PC-3 (cell line): ENCODE results near the gene ABCD3. TPM values are rescaled to one million over a fixed set of nuclear protein-coding genes. Genes with fewer than 3 reads are reported as not detected.

Experiments
- ATAC-seq: fragments of 200-7000 bp; cut with Tn5 transposase; 2 replicates; pipeline ENCODE4 v1.9.1; 2020; ENCODE audit warnings: mild to moderate bottlenecking, moderate library complexity
- BruUV-seq: library from RNA; stranded (reverse); fragments of 400-500 nt; replicated peaks from 2 replicates; lab custom pipeline; 2021; lab: Mats Ljungman, UMichigan
- CTCF ChIA-PET: fragments of 300-600 bp; sonication (Branson Sonifier 250); formaldehyde crosslinking; loops from one replicate; lab custom pipeline; 2022; ENCODE audit warnings: antibody characterized with exemption; lab: Charles Lee
- POLR2A ChIA-PET: fragments of 300-600 bp; sonication (Branson Sonifier 250); formaldehyde crosslinking; loops from one replicate; lab custom pipeline; 2022; ENCODE audit warnings: antibody characterized with exemption; ENCODE audit not compliant: unreplicated experiment; lab: Charles Lee
- DNase-seq: peaks from one replicate; pipeline ENCODE4 v3.0.0-alpha.2; 2015
- H2AFZ ChIP-seq: fragments of 300-600 bp; sonication (generic); 2 replicates; pipeline ENCODE4 v1.6.0; 2016; ENCODE audit warnings: antibody characterized with exemption, low read length
- H3F3A ChIP-seq: fragments of 300-600 bp; sonication (generic); one replicate; pipeline ENCODE4 v1.6.0; 2017; ENCODE audit warnings: antibody characterized with exemption, low read length, control low read depth, mild to moderate bottlenecking; ENCODE audit not compliant: unreplicated experiment
- H3K27ac ChIP-seq: fragments of 300-600 bp; sonication (generic); 2 replicates; pipeline ENCODE4 v1.5.1; 2016; ENCODE audit warnings: mild to moderate bottlenecking, low read length
- H3K27me3 ChIP-seq: fragments of 300-600 bp; sonication (generic); 2 replicates; pipeline ENCODE4 v1.6.1; 2016; ENCODE audit warnings: low read length, mixed read lengths
- H3K36me3 ChIP-seq: fragments of 300-600 bp; sonication (generic); 2 replicates; pipeline ENCODE4 v1.6.1; 2016; ENCODE audit warnings: low read depth, mixed run types, low read length, mixed read lengths
- H3K4me1 ChIP-seq: fragments of 300-600 bp; sonication (generic); 2 replicates; pipeline ENCODE4 v1.5.1; 2016; ENCODE audit warnings: low read length; ENCODE audit not compliant: insufficient read depth
- H3K4me2 ChIP-seq: fragments of 300-600 bp; sonication (generic); 2 replicates; pipeline ENCODE4 v1.6.0; 2016; ENCODE audit warnings: low read length
- H3K4me3 ChIP-seq: fragments of 300-600 bp; sonication (generic); 2 replicates; pipeline ENCODE4 v1.5.1; 2016; ENCODE audit warnings: mild to moderate bottlenecking, low read length, mixed read lengths
- H3K79me2 ChIP-seq: fragments of 300-600 bp; sonication (generic); 2 replicates; pipeline ENCODE4 v1.6.1; 2017; ENCODE audit warnings: low read length, mixed read lengths
- H3K9ac ChIP-seq: fragments of 300-600 bp; sonication (generic); 2 replicates; pipeline ENCODE4 v1.6.0; 2016; ENCODE audit warnings: mild to moderate bottlenecking, low read length
- H3K9me2 ChIP-seq: fragments of 300-600 bp; sonication (generic); replicated peaks from 2 replicates; pipeline ENCODE4 v1.6.1; 2016; ENCODE audit warnings: mixed run types, low read length, mixed read lengths
- H3K9me3 ChIP-seq: fragments of 300-600 bp; sonication (generic); 2 replicates; pipeline ENCODE4 v1.6.1; 2016; ENCODE audit warnings: low read length, mixed read lengths
- H4K20me1 ChIP-seq: fragments of 300-600 bp; sonication (generic); 2 replicates; pipeline ENCODE4 v1.6.1; 2016; ENCODE audit warnings: low read length, mixed read lengths
- EZH2 ChIP-seq: fragments of 300-600 bp; sonication (generic); IDR thresholded peaks from one replicate; pipeline ENCODE4 v1.6.1; 2017; ENCODE audit warnings: antibody characterized with exemption, mild to moderate bottlenecking, low read length; ENCODE audit not compliant: unreplicated experiment
- EZH2phosphoT487 ChIP-seq: fragments of 300-600 bp; sonication (generic); IDR thresholded peaks from 2 replicates; pipeline ENCODE4 v1.6.1; 2018; ENCODE audit warnings: mild to moderate bottlenecking, antibody characterized with exemption, low read length, borderline replicate concordance
- intact Hi-C: fragments of 100-400 bp; cut with micrococcal nuclease; formaldehyde crosslinking; loops from 2 replicates; pipeline ENCODE4 v1.9.0; 2023
- total RNA-seq: library from RNA; depleted of rRNA; stranded (reverse); fragments of >200 nt; gene quantifications from 2 replicates; pipeline ENCODE4 v1.2.3, GENCODE V29; 2014
- TF ChIP-seq, protein P1 (sequence below): fragments of 300-600 bp; sonication (generic); conservative IDR thresholded peaks from 2 replicates; pipeline ENCODE4 v1.5.1; 2017; ENCODE audit warnings: antibody characterized with exemption, low read depth, mild to moderate bottlenecking, low read length

ABCD3 gene
- total RNA-seq, 1 experiment from 2014 or later, result 36.3 TPM

DNA sequence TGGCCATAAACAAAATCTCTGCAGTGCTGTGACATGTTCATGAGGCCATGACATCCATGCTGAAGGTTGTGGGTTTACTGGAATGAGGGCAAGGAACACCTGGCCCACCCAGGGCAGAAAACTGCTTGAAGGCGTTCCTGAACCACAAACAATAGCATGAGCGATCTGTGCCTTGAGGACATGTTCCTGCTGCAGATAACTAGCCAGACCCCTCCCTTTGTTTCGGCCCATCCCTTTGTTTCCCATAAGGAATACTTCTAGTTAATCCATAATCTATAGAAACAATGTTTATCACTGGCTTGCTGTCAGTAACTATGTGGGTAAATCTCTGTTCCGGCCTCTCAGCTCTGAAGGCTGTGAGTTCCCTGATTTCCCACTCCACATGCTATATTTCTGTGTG is 28.9 kb upstream of the ABCD3 start:
- CTCF ChIA-PET, result no interaction called here
- H3K4me3 ChIP-seq, result no peak overlapping the region
- no peak for TF ChIP-seq EZH2phosphoT487
- DNase-seq (no peak), ATAC-seq (no peak)
- H3K4me2 ChIP-seq, result no peak overlapping the region
- H3K27me3 ChIP-seq, result no peaks in the 10 kb centered on the region
- no TSS peak for BruUV-seq
- H3K79me2 ChIP-seq, result no peaks in the 10 kb centered on the region
- no peak overlapping the region for H3K9ac ChIP-seq
- H2AFZ ChIP-seq, result no peak overlapping the region
- POLR2A ChIA-PET, result no interaction called here
- H3K9me3 ChIP-seq, result no peaks in the 10 kb centered on the region
- no peaks in the 10 kb centered on the region for H3K9me2 ChIP-seq
- intact Hi-C loops, result no loop called here
- H3K27ac ChIP-seq, result no peak overlapping the region
- H4K20me1 ChIP-seq, result no peaks in the 10 kb centered on the region
- no peaks in the 10 kb centered on the region for H3F3A ChIP-seq
- H3K36me3 ChIP-seq, result no peaks in the 10 kb centered on the region
- peaks cover 9% of the 10 kb centered on the region for H3K4me1 ChIP-seq

DNA sequence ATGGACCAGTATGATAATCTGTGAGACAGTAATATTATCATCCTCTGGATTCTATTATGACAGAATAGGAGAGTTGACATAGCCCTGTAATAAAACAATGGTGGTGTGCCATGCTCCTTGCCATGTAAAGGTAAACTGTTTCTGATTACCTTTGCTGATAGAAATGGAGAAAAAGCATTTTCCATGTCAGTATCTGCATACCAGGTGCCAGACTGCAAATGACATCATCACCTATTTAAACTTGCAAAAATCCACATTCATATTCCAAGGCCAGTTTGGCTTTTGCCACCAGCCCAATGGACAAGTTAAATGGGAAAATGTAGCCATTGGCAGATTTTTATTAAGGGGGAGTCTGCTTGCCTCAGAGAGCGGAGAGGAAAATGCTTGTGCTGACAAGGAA is 23.9 kb upstream of the ABCD3 start:
- no TSS peak for BruUV-seq
- Histone ChIP-seq H3F3A (no peaks in the 10 kb centered on the region), H3K4me2 (no peak overlapping the region), H3K9ac (no peak overlapping the region), H3K27ac (no peak overlapping the region), H3K36me3 (no peaks in the 10 kb centered on the region), H3K4me3 (no peak overlapping the region), H3K79me2 (no peaks in the 10 kb centered on the region), H4K20me1 (no peaks in the 10 kb centered on the region), H3K9me3 (no peaks in the 10 kb centered on the region), H3K4me1 (peaks cover 6% of the 10 kb centered on the region; the same call in 1 of the 2 replicates), H3K9me2 (no peaks in the 10 kb centered on the region), H3K27me3 (no peaks in the 10 kb centered on the region), H2AFZ (no peak overlapping the region)
- ChIA-PET CTCF (no interaction called here), POLR2A (no interaction called here)
- intact Hi-C loops, result no loop called here
- ATAC-seq (no peak), DNase-seq (no peak)
- TF ChIP-seq EZH2 (no peak), EZH2phosphoT487 (no peak)
- TF ChIP-seq, protein P1, sequence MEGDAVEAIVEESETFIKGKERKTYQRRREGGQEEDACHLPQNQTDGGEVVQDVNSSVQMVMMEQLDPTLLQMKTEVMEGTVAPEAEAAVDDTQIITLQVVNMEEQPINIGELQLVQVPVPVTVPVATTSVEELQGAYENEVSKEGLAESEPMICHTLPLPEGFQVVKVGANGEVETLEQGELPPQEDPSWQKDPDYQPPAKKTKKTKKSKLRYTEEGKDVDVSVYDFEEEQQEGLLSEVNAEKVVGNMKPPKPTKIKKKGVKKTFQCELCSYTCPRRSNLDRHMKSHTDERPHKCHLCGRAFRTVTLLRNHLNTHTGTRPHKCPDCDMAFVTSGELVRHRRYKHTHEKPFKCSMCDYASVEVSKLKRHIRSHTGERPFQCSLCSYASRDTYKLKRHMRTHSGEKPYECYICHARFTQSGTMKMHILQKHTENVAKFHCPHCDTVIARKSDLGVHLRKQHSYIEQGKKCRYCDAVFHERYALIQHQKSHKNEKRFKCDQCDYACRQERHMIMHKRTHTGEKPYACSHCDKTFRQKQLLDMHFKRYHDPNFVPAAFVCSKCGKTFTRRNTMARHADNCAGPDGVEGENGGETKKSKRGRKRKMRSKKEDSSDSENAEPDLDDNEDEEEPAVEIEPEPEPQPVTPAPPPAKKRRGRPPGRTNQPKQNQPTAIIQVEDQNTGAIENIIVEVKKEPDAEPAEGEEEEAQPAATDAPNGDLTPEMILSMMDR, result no peak

DNA sequence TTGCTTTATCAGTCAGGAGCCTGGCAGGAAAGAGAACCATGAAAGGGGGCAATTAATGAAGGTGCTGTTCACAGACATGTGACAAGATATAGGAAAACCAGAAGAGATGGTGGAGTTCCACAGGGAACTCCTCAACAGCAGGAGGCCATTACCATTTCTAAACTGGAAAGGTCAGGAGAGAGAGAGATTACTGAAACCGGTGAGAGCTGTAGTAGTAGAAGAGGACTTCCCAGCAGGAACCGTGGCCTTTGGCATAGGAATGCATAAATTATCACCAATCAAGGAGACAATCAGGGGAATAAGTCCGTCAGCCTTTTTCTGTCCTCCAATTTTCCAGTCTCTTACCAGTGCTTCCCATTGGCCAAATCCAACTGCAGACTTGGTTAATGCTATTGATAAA is 23.0 kb upstream of the ABCD3 start:
- no TSS peak for BruUV-seq
- H3K4me1 ChIP-seq, result peaks cover 6% of the 10 kb centered on the region; the same call in 1 of the 2 replicates
- no peaks in the 10 kb centered on the region for H3F3A ChIP-seq
- TF ChIP-seq, protein P1, result no peak
- TF ChIP-seq EZH2 (no peak), EZH2phosphoT487 (no peak)
- H3K36me3 ChIP-seq, result no peaks in the 10 kb centered on the region
- no peak overlapping the region for H3K9ac ChIP-seq
- DNase-seq, result no peak
- H3K9me3 ChIP-seq, result no peaks in the 10 kb centered on the region
- no peak overlapping the region for H2AFZ ChIP-seq
- H3K27me3 ChIP-seq, result no peaks in the 10 kb centered on the region
- CTCF ChIA-PET, result no interaction called here
- no peaks in the 10 kb centered on the region for H3K9me2 ChIP-seq
- no peaks in the 10 kb centered on the region for H3K79me2 ChIP-seq
- intact Hi-C loops, result no loop called here
- no peak overlapping the region for H3K4me2 ChIP-seq
- no peak overlapping the region for H3K4me3 ChIP-seq
- no peaks in the 10 kb centered on the region for H4K20me1 ChIP-seq
- POLR2A ChIA-PET, result no interaction called here
- H3K27ac ChIP-seq, result no peak overlapping the region
- ATAC-seq, result no peak
